Measurements from ENCODE around the gene P3H1. TPM values are rescaled to one million over a fixed set of nuclear protein-coding genes. Genes with fewer than 3 reads are reported as not detected.
"Not testable (repeated sequence)": the region's sequence is repeated elsewhere in the genome, so short reads cannot be mapped to it uniquely, and the experiment has no call there.

The P3H1 gene
- polyA plus RNA-seq, 3 donors: 16.8 to 56.9 (median 16.9) TPM

DNA sequence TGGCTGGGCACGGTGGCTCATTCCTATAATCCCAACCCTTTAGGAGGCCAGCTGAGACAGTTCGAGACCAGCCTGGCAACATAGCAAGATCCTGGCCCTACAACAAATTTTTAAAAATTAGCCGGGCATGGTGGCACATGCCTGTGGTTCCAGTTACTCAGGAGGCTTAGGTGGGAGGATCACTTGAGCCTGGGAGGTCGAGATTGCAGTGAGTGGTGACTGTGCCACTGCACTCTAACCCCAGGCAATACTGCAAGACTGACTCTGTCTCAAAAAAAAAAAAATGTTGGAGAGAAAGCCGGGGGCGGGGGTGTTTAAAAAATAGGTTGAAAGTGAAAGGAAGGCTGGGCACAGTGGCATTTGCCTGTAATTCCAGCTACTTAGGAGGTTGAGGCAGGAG is 43.3 kb downstream of the P3H1 start:
- Histone ChIP-seq H3K4me3 (replicated peaks in 1 of 3; ENCODE audit: low read depth in 2 of 3, low read length in 3 of 3) (no peak overlapping the region), H3K79me2 (ENCODE audit: insufficient read depth, low read length) (no peaks in the 10 kb centered on the region), H3K9me3 (replicated peaks in 1 of 2; ENCODE audit: control insufficient read depth in 1 of 2, insufficient read depth in 1 of 2, low read length in 2 of 2) (no peaks in the 10 kb centered on the region), H2AFZ (ENCODE audit: insufficient read depth, low read depth, low read length, poor library complexity, severe bottlenecking) (no peak overlapping the region), H3K4me2 (replicated peaks; ENCODE audit: extremely low read depth, low read length, poor library complexity, severe bottlenecking) (no peak overlapping the region), H3K27ac (ENCODE audit: low read depth in 1 of 2, low read length in 2 of 2) (no peak overlapping the region), H4K20me1 (ENCODE audit: insufficient read depth, low read length) (no peaks in the 10 kb centered on the region), H3K4me1 (ENCODE audit: control insufficient read depth in 1 of 2, insufficient read depth in 2 of 2, low read length in 2 of 2) (no peaks in the 10 kb centered on the region), H3K9ac (ENCODE audit: insufficient read depth, low read length, poor library complexity, severe bottlenecking) (no peak overlapping the region), H3K36me3 (replicated peaks in 1 of 2; ENCODE audit: control insufficient read depth in 1 of 2, insufficient read depth in 2 of 2, low read length in 2 of 2) (peaks cover 0 to 5% of the 10 kb centered on the region in 2 donors), H3K27me3 (ENCODE audit: control insufficient read depth in 2 of 2, insufficient read depth in 2 of 2, low read length in 2 of 2) (no peaks in the 10 kb centered on the region)
- Mint-ChIP-seq H3K9me3 (peaks cover 0 to 3% (median 1%) of the 10 kb centered on the region in 7 donors), H3K36me3 (peaks cover under 1 to 4% of the 10 kb centered on the region in 2 donors), H3K4me1 (no peaks in the 10 kb centered on the region), H3K27ac (no peak overlapping the region), H3K4me3 (no peak overlapping the region), H3K27me3 (ENCODE audit: low read depth in 3 of 3) (peaks cover 0 to 6% (median 0%) of the 10 kb centered on the region in 3 donors)
- no peak for DNase-seq
- intact Hi-C loops (cut with micrococcal nuclease): no loop called here
- TF ChIP-seq, protein P1, sequence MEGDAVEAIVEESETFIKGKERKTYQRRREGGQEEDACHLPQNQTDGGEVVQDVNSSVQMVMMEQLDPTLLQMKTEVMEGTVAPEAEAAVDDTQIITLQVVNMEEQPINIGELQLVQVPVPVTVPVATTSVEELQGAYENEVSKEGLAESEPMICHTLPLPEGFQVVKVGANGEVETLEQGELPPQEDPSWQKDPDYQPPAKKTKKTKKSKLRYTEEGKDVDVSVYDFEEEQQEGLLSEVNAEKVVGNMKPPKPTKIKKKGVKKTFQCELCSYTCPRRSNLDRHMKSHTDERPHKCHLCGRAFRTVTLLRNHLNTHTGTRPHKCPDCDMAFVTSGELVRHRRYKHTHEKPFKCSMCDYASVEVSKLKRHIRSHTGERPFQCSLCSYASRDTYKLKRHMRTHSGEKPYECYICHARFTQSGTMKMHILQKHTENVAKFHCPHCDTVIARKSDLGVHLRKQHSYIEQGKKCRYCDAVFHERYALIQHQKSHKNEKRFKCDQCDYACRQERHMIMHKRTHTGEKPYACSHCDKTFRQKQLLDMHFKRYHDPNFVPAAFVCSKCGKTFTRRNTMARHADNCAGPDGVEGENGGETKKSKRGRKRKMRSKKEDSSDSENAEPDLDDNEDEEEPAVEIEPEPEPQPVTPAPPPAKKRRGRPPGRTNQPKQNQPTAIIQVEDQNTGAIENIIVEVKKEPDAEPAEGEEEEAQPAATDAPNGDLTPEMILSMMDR (IDR thresholded peaks at IDR 0.05): no peak
- WGBS (ENCODE audit: insufficient coverage): 100% methylated on average over 1 of the region's 6 CpGs

DNA sequence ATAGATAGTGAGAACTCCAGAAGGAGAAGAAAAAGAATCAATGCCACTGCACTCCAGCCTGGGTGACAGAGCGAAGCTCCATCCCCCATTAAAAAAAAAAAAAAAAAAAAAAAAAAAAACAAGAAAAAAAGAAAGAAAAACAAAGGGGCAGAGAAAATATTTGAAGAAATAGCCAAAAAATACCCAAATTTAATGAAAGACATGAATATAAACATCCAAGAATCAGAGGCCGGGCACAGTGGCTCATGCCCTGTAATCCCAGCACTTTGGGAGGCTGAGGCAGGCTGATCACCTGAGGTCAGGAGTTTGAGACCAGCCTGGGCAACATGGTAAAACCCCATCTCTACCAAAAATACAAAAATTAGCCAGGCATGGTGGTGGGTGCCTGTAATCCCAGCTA is 44.4 kb downstream of the P3H1 start:
- H3K4me1 ChIP-seq (ENCODE audit: control insufficient read depth in 1 of 2, insufficient read depth in 2 of 2, low read length in 2 of 2); H3K4me2 ChIP-seq (replicated peaks; ENCODE audit: extremely low read depth, low read length, poor library complexity, severe bottlenecking); H3K27me3 ChIP-seq (ENCODE audit: control insufficient read depth in 2 of 2, insufficient read depth in 2 of 2, low read length in 2 of 2); H3K4me3 Mint-ChIP-seq; H3K9me3 Mint-ChIP-seq; H3K27ac Mint-ChIP-seq; H4K20me1 ChIP-seq (ENCODE audit: insufficient read depth, low read length); H3K4me3 ChIP-seq (replicated peaks in 1 of 3; ENCODE audit: low read depth in 2 of 3, low read length in 3 of 3); H3K27me3 Mint-ChIP-seq (ENCODE audit: low read depth in 3 of 3); H3K4me1 Mint-ChIP-seq; H2AFZ ChIP-seq (ENCODE audit: insufficient read depth, low read depth, low read length, poor library complexity, severe bottlenecking); H3K79me2 ChIP-seq (ENCODE audit: insufficient read depth, low read length); H3K27ac ChIP-seq (ENCODE audit: low read depth in 1 of 2, low read length in 2 of 2); H3K9ac ChIP-seq (ENCODE audit: insufficient read depth, low read length, poor library complexity, severe bottlenecking); H3K9me3 ChIP-seq (replicated peaks in 1 of 2; ENCODE audit: control insufficient read depth in 1 of 2, insufficient read depth in 1 of 2, low read length in 2 of 2); intact Hi-C loops (cut with micrococcal nuclease); DNase-seq: not testable (repeated sequence)
- H3K36me3 ChIP-seq (replicated peaks in 1 of 2; ENCODE audit: control insufficient read depth in 1 of 2, insufficient read depth in 2 of 2, low read length in 2 of 2): peaks cover 0 to 16% of the 10 kb centered on the region in 2 donors
- H3K36me3 Mint-ChIP-seq: peaks cover 9 to 13% of the 10 kb centered on the region in 2 donors
- WGBS (ENCODE audit: insufficient coverage): no CpG with 5 or more reads among the region's 2 CpGs

Measured in CD14-positive monocyte (primary cell).